HepG2 (cell line): ENCODE results near the gene CES2. TPM values are rescaled to one million over a fixed set of nuclear protein-coding genes. Genes with fewer than 3 reads are reported as not detected.
A peak's percentile ranks its signal among the peaks of the same experiment; 100 is the strongest.

ENCODE experiments used
- DMAP1 ChIP-seq: IDR thresholded peaks from 2 replicates; pipeline ENCODE4 v1.6.1; 2016
- FOXK2 ChIP-seq: fragments of 450-650 bp; IDR thresholded peaks from 2 replicates; pipeline ENCODE4 v1.6.1; 2016
- GTF3A ChIP-seq: sonication (generic); formaldehyde crosslinking; conservative IDR thresholded peaks from 2 replicates; pipeline ENCODE4 v1.4.0; 2020; ENCODE audit warnings: mild to moderate bottlenecking, missing genetic modification reagents
- HDAC6 ChIP-seq: fragments of 200-600 bp; sonication (generic); IDR thresholded peaks from 2 replicates; pipeline ENCODE4 v1.7.0; 2017; ENCODE audit warnings: mild to moderate bottlenecking, antibody characterized with exemption, low read length, low read depth
- KDM6A ChIP-seq: IDR thresholded peaks from 2 replicates; pipeline ENCODE4 v1.6.1; 2016; ENCODE audit warnings: low read depth
- LCORL ChIP-seq, 2 experiments: fragments of 450-650 bp in 1 of 2; sonication (generic) in 1 of 2; formaldehyde crosslinking in 1 of 2; IDR thresholded peaks; 2 replicates each; pipeline versions ENCODE4 v1.5.0 to v1.6.1; 2017 to 2020; ENCODE audit warnings: antibody characterized with exemption in 1 of 2, missing genetic modification reagents in 1 of 2
- MIER3 ChIP-seq: IDR thresholded peaks from 2 replicates; pipeline ENCODE4 v1.6.1; 2016; ENCODE audit warnings: missing compliant biosample characterization, borderline replicate concordance
- NFIB ChIP-seq: sonication (generic); formaldehyde crosslinking; IDR thresholded peaks from 2 replicates; pipeline ENCODE4 v1.9.0; 2021; ENCODE audit warnings: missing genetic modification reagents, mild to moderate bottlenecking, borderline replicate concordance
- SP1 ChIP-seq, 2 experiments: fragments of 450-650 bp in 1 of 2; sonication (generic) in 1 of 2; formaldehyde crosslinking in 1 of 2; IDR thresholded peaks; 2 replicates each; pipeline versions ENCODE4 v1.4.0 to v1.6.1; 2016 to 2020; ENCODE audit warnings: missing genetic modification reagents in 1 of 2
- SRY ChIP-seq: sonication (generic); formaldehyde crosslinking; IDR thresholded peaks from 2 replicates; pipeline ENCODE4 v1.8.0; 2022; ENCODE audit warnings: mild to moderate bottlenecking, missing genetic modification reagents
- TAF15 ChIP-seq: fragments of 200-400 bp; formaldehyde crosslinking; IDR thresholded peaks from one replicate; pipeline ENCODE4 v1.6.1; 2018; ENCODE audit warnings: mild to moderate bottlenecking, low read depth, low read length; ENCODE audit not compliant: poor library complexity, severe bottlenecking
- XBP1 ChIP-seq: sonication (generic); formaldehyde crosslinking; IDR thresholded peaks from 2 replicates; pipeline ENCODE4 v1.5.0; 2020; ENCODE audit warnings: missing genetic modification reagents
- ZKSCAN5 ChIP-seq: sonication (generic); formaldehyde crosslinking; IDR thresholded peaks from 2 replicates; pipeline ENCODE4 v1.5.1; 2020; ENCODE audit warnings: mild to moderate bottlenecking, missing genetic modification reagents
- ZNF143 ChIP-seq: sonication (generic); formaldehyde crosslinking; IDR thresholded peaks from 2 replicates; pipeline ENCODE4 v1.4.0; 2020; ENCODE audit warnings: missing genetic modification reagents
- ZNF253 ChIP-seq: sonication (generic); formaldehyde crosslinking; IDR thresholded peaks from 2 replicates; pipeline ENCODE4 v1.8.0; 2022; ENCODE audit warnings: mild to moderate bottlenecking, missing genetic modification reagents, borderline replicate concordance
- ZNF468 ChIP-seq: sonication (generic); formaldehyde crosslinking; IDR thresholded peaks from 2 replicates; pipeline ENCODE4 v1.8.0; 2022; ENCODE audit warnings: mild to moderate bottlenecking, moderate library complexity, missing genetic modification reagents
- ZNF713 ChIP-seq: sonication (generic); formaldehyde crosslinking; IDR thresholded peaks from 2 replicates; pipeline ENCODE4 v1.4.0; 2020; ENCODE audit warnings: mild to moderate bottlenecking, missing genetic modification reagents
- ZNF772 ChIP-seq: sonication (generic); formaldehyde crosslinking; IDR thresholded peaks from 2 replicates; pipeline ENCODE4 v1.5.0; 2020; ENCODE audit warnings: mild to moderate bottlenecking, missing genetic modification reagents
- ZSCAN25 ChIP-seq: sonication (generic); formaldehyde crosslinking; IDR thresholded peaks from 2 replicates; pipeline ENCODE4 v1.8.0; 2022; ENCODE audit warnings: mild to moderate bottlenecking, missing genetic modification reagents
- polyA plus RNA-seq, 8 experiments: library from polyadenylated mRNA; depleted of rRNA in 3 of 8; stranded (reverse) in 7 of 8; unstranded in 1 of 8; fragments of >200 nt; fragmentation: Illumina TruSeq in 4 of 8; extraction: Trizol in 4 of 8; gene quantifications; 2 replicates each; pipeline versions ENCODE4 v1.2.1 to v1.2.3, GENCODE V29; 2011 to 2016; ENCODE audit warnings: low read depth in 4 of 8, missing spikeins in 1 of 8, mixed read lengths in 1 of 8; ENCODE audit not compliant: insufficient read depth in 1 of 8
- total RNA-seq, 5 experiments: library from RNA; depleted of rRNA; stranded (reverse); fragments of >200 nt; fragmentation: Illumina TruSeq; extraction: Trizol; gene quantifications; 2 replicates each; pipeline ENCODE4 v1.2.3, GENCODE V29; 2016; ENCODE audit warnings: low read depth in 1 of 5
- TF ChIP-seq, protein P1 (sequence below): sonication (generic); formaldehyde crosslinking; IDR thresholded peaks from 2 replicates; pipeline ENCODE4 v1.4.0; 2020; ENCODE audit warnings: missing genetic modification reagents, mild to moderate bottlenecking, borderline replicate concordance
- TF ChIP-seq, protein P2 (sequence below): IDR thresholded peaks from 2 replicates; pipeline ENCODE4 v1.6.1; 2018; ENCODE audit warnings: missing genetic modification reagents
- TF ChIP-seq, protein P3 (sequence below): IDR thresholded peaks from 2 replicates; pipeline ENCODE4 v1.6.1; 2018; ENCODE audit warnings: missing genetic modification reagents, mild to moderate bottlenecking, missing compliant biosample characterization

CES2 gene
- total and polyA plus RNA-seq, 2 of the 13 experiments (the other 11 are each of a cell fraction or from before 2014, with no cell fraction given), result 50.6 to 63.8 TPM

DNA sequence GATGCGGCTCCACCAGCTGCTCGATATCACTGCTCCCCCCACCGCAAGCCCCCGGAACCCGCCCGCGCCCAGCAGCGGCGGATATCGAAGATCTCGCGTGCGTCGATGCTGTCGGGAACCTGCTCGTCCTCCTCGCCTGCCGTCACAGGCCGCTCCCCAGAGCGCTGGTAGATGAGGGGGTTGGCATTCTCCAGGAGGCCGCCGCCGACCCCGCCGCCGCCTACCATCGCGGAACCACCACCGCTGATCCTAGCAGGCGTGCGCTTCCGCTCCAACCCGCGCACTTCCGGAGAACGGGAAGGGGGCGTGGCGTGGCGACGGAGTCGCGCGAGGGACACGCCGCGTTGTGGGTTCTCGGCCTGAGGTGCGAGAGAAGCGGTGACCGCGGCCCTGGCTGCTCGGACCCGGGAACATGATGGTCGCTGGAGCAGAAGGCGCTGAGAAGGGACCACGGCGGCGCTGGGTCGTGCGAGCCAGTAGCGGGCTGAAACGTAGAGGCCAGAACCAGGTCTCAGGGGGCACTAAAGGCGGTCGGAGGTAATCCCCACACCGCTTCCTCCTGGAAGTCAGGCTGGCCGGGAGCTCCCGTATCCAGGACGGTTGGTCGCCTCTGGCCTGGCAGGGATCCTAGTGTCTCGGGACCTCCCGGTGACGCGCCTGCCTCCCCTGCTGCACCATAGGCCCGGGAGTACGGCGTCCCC lies 1.0 kb upstream of the CES2 start, which contains the start of gene CIAO2B (continued):
- TF ChIP-seq, protein P1, sequence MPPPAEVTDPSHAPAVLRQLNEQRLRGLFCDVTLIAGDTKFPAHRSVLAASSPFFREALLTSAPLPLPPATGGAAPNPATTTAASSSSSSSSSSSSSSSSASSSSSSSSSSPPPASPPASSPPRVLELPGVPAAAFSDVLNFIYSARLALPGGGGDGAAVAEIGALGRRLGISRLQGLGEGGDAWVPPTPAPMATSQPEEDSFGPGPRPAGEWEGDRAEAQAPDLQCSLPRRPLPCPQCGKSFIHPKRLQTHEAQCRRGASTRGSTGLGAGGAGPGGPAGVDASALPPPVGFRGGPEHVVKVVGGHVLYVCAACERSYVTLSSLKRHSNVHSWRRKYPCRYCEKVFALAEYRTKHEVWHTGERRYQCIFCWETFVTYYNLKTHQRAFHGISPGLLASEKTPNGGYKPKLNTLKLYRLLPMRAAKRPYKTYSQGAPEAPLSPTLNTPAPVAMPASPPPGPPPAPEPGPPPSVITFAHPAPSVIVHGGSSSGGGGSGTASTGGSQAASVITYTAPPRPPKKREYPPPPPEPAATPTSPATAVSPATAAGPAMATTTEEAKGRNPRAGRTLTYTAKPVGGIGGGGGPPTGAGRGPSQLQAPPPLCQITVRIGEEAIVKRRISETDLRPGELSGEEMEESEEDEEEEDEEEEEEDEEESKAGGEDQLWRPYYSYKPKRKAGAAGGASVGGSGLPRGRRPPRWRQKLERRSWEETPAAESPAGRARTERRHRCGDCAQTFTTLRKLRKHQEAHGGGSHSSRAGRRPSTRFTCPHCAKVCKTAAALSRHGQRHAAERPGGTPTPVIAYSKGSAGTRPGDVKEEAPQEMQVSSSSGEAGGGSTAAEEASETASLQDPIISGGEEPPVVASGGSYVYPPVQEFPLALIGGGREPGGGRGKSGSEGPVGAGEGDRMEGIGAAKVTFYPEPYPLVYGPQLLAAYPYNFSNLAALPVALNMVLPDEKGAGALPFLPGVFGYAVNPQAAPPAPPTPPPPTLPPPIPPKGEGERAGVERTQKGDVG (CRISPR knock-in tag), result no peak
- TF ChIP-seq XBP1 (CRISPR knock-in tag) (no peak), SRY (CRISPR knock-in tag) (peak; percentile 91; the same call in 1 of the 2 replicates), ZNF253 (CRISPR knock-in tag) (peak; percentile 47; the same call in 1 of the 2 replicates), TAF15 (peak; percentile 59), ZKSCAN5 (CRISPR knock-in tag) (no peak; the same call in 1 of the 2 replicates), ZNF772 (CRISPR knock-in tag) (no peak; the same call in 1 of the 2 replicates), ZNF713 (CRISPR knock-in tag) (no peak), KDM6A (CRISPR knock-in tag) (peak; percentile 41; the same call in 1 of the 2 replicates), SP1 (IDR thresholded peaks at IDR 0.05) (peak; percentile 69; the same call in 1 of the 2 replicates), SP1 (CRISPR knock-in tag; IDR thresholded peaks at IDR 0.05) (peak; percentile 100), GTF3A (no peak), DMAP1 (CRISPR knock-in tag) (peak; percentile 90; the same call in 1 of the 2 replicates), ZSCAN25 (CRISPR knock-in tag) (peak; percentile 73; the same call in 1 of the 2 replicates), LCORL (IDR thresholded peaks at IDR 0.05) (no peak), LCORL (CRISPR knock-in tag; IDR thresholded peaks at IDR 0.05) (peak; percentile 74), HDAC6 (no peak), ZNF143 (peak; percentile 70), NFIB (peak; percentile 95; the same call in 1 of the 2 replicates), FOXK2 (no peak), ZNF468 (CRISPR knock-in tag) (no peak), MIER3 (CRISPR knock-in tag) (peak; percentile 78; the same call in 1 of the 2 replicates)
- TF ChIP-seq, protein P2, sequence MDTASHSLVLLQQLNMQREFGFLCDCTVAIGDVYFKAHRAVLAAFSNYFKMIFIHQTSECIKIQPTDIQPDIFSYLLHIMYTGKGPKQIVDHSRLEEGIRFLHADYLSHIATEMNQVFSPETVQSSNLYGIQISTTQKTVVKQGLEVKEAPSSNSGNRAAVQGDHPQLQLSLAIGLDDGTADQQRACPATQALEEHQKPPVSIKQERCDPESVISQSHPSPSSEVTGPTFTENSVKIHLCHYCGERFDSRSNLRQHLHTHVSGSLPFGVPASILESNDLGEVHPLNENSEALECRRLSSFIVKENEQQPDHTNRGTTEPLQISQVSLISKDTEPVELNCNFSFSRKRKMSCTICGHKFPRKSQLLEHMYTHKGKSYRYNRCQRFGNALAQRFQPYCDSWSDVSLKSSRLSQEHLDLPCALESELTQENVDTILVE (CRISPR knock-in tag), result peak; percentile 94; the same call in 1 of the 2 replicates
- TF ChIP-seq, protein P3, sequence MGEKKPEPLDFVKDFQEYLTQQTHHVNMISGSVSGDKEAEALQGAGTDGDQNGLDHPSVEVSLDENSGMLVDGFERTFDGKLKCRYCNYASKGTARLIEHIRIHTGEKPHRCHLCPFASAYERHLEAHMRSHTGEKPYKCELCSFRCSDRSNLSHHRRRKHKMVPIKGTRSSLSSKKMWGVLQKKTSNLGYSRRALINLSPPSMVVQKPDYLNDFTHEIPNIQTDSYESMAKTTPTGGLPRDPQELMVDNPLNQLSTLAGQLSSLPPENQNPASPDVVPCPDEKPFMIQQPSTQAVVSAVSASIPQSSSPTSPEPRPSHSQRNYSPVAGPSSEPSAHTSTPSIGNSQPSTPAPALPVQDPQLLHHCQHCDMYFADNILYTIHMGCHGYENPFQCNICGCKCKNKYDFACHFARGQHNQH, result peak; percentile 92
